HEK293 (cell line): ENCODE data around the gene CHIT1.

Experiments used
- CTCF ChIP-seq: fragments of 450-650 bp; formaldehyde crosslinking; IDR thresholded peaks from 2 replicates; pipeline ENCODE4 v1.5.1; 2016; ENCODE audit warnings: missing biosample characterization, missing genetic modification characterization
- OSR2 ChIP-seq: fragments of 450-650 bp; formaldehyde crosslinking; IDR thresholded peaks from 2 replicates; pipeline ENCODE4 v1.5.1; 2016; ENCODE audit warnings: missing biosample characterization, missing genetic modification characterization
- TCF7L2 ChIP-seq: IDR thresholded peaks from 2 replicates; pipeline ENCODE4 v1.6.1; 2011; ENCODE audit warnings: low read depth, mild to moderate bottlenecking, inconsistent platforms, low read length, moderate library complexity, borderline replicate concordance
- ZIC2 ChIP-seq: fragments of 450-650 bp; formaldehyde crosslinking; IDR thresholded peaks from 2 replicates; pipeline ENCODE4 v1.5.1; 2016; ENCODE audit warnings: missing biosample characterization, missing genetic modification characterization
- ZNF274 ChIP-seq, 2 experiments: fragments of 200-500 bp in 1 of 2; fragments of 450-650 bp in 1 of 2; sonication (Bioruptor generic) in 1 of 2; formaldehyde crosslinking in 1 of 2; IDR thresholded peaks; 2 replicates each; pipeline versions ENCODE4 v1.5.1 to v1.6.1; 2014 to 2016; ENCODE audit warnings: borderline replicate concordance in 1 of 2, inconsistent platforms in 1 of 2, low read length in 1 of 2, missing biosample characterization in 1 of 2, missing genetic modification characterization in 1 of 2
- ZNF391 ChIP-seq: fragments of 450-650 bp; formaldehyde crosslinking; IDR thresholded peaks from 2 replicates; pipeline ENCODE4 v1.5.1; 2016; ENCODE audit warnings: low read depth, missing biosample characterization, missing genetic modification characterization, borderline replicate concordance
- ZNF707 ChIP-seq: fragments of 450-650 bp; formaldehyde crosslinking; IDR thresholded peaks from 2 replicates; pipeline ENCODE4 v1.5.1; 2016; ENCODE audit warnings: missing biosample characterization, missing genetic modification characterization

- no peak for TF ChIP-seq OSR2
- no peak for TF ChIP-seq CTCF (tag by site-specific recombination)
- no peak for TF ChIP-seq ZNF274 (IDR thresholded peaks at IDR 0.05; ENCODE audit: low read length)
- no peak for TF ChIP-seq ZNF274 (tag by site-specific recombination; IDR thresholded peaks at IDR 0.05; ENCODE audit: borderline replicate concordance)
- TF ChIP-seq ZIC2 (tag by site-specific recombination): no peak
- no peak for TF ChIP-seq TCF7L2
- no peak for TF ChIP-seq ZNF707
- no peak for TF ChIP-seq ZNF391 (tag by site-specific recombination)
Measured at GRCh38 chr1:203276916-203277545, 47.6 kb upstream of the CHIT1 start.
